HG03558 (cell line): ENCODE measurements around the gene LINGO1.

Experiments used
- ATAC-seq: cut with Tn5 transposase; IDR thresholded peaks from one replicate; pipeline ENCODE4 v1.9.1; 2021; ENCODE audit warnings: moderate number of reproducible peaks; ENCODE audit not compliant: unreplicated experiment; ENCODE audit errors: extremely low read depth

The LINGO1 gene

DNA sequence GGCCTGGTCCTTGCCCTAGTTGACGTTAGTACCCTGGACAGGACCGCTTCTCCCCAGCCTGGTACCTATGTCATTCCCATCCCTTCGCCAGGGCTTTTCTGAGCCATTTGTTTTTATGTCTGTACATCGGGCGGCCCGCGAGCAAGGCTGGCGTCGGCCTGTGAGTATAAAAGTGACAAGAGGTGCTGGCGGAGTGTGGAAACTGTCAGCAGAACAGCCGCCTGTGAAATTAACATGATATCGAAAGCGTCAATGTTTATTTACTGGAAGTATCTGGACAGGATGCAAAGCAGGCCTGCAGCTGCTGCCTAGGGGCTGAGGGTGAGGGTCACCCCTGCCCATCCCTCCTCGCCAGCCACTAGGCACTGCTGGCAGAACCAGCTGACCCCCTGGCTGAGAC lies 33.4 kb downstream of the LINGO1 start:
- ATAC-seq, result no peak

DNA sequence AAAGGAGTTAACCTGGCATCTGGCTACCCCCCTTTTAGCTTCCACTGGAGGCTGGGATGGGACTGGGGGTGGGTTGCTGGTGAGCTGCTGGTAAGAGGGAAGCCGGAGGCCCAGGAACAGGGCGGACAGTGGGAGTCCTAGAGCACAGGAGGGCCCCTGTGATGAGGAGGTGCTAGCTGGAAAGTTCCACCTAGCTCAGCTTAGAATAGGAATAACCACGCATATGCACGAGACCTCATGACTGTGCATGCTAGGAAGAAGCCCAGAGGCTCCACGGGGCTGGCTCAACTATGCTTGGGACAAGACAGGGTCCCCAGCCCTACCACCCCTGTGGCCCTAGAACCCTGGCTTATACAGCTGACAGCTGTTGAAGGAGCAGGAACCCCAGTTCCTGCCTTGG lies 34.1 kb downstream of the LINGO1 start:
- ATAC-seq, result no peak

DNA sequence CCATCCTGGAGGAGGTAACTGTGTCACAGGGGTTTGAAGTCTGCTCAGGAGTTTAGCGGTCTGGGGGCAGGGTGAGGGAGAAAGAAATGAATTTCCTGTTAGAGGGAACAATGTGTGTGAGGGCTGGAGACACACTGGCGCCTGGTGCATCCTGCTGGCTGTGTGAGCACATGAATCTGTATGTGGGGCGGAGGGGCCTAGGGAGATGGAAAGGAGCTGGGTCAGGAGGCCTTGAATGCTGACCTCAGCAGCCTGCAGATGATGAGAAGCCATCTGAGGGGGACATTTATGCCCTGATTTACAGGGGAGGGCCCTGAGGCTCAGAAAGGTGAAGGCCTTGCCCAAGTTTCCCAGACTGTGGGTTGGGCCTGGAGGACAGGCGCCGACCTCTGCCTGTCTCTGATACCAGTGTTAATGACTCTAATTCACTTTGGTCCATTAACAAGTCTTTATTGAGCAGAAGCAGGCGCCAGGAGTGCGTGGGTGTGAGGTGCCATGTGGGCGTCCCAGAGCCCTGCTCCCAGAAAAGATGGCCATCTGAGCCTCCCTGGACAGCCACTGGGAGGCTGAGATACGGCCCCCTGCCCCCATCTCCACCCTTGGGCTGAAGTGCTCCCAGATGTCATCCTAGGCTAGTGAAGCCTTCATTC lies 34.8 kb downstream of the LINGO1 start:
- no peak for ATAC-seq

DNA sequence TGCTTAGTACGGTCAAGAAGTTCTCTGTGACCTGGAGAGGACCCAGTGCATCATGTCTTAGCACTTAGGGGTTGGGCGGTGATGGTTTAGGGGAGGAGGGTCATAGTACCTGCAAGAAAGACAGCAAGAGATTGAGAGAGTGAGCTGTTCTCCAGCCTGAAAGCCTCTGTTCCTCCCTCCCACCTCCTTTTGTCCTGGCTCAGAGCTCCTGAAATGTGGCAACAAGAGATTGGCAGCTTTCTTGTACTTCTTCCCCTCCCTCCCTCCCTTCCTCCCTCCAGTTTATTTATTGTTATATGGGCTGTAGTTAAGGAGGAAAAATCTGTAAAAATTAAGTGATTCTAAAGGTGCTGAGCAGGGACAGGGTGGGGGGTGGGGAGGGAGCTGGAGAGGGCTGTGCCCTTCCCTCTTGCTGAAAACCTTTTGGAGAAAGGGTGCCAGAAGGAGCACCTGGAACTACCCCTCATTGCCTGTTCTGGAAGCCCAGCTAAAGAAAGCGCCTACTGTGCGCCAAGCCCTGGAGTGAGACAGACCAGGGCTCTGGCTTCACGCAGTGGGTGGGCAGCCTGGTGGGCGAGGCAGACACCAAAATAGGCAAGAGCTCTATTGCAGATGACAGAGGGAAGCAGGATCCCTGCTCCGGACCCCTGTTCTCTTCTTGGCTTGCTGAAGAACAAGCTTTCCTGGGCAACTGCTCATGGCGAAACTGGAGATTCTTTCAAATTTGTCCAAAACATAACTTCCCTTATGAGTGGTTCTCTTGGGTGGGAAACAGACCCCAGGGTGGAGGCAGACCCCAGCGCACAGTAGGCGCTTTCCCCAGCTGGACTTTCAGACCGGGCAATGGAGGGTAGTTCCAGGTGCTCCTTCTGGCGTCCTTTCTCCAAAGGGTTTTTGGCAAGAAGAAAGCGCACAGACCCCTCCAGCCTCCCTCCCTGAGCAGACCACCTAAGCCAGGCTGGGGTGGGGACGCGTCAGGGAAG lies 35.6 kb downstream of the LINGO1 start:
- no peak for ATAC-seq

DNA sequence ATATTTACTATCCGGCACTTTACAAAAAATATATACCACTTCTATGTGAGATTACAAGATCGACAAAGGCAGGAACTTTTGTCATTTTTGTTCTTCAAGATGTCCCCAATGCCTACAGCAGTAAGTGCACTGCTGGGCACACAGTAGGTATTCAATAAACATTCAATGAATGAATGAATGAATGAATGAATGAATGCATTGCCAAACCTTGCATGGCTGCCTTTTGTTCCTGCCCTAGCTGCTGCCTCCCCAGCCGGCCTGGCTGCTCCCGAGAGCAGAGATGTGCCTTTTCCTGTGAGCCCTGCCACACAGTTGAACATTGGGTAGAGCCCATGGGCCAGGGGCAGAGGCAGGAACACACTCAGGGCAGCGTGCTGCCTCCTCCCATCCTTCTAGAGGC lies 37.5 kb downstream of the LINGO1 start:
- no peak for ATAC-seq

DNA sequence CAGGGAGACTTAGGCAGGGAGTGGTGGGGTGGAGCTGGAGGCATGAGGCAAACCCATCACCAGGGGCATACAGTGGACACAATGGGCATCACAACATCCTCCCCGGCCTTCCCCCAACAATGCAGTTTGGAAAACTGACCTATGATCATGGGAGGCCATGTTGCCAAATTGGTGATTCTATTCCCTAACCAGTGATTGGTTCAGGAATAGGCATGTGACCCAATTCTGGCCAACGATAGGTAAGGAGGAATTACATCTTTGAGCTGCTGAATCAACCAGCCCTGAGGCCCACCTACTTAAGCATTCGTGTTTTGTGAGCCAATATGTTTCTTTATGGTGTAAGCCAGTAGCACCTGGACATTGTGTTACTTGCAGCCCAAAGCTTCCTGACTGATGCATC lies 40.0 kb downstream of the LINGO1 start:
- no peak for ATAC-seq

DNA sequence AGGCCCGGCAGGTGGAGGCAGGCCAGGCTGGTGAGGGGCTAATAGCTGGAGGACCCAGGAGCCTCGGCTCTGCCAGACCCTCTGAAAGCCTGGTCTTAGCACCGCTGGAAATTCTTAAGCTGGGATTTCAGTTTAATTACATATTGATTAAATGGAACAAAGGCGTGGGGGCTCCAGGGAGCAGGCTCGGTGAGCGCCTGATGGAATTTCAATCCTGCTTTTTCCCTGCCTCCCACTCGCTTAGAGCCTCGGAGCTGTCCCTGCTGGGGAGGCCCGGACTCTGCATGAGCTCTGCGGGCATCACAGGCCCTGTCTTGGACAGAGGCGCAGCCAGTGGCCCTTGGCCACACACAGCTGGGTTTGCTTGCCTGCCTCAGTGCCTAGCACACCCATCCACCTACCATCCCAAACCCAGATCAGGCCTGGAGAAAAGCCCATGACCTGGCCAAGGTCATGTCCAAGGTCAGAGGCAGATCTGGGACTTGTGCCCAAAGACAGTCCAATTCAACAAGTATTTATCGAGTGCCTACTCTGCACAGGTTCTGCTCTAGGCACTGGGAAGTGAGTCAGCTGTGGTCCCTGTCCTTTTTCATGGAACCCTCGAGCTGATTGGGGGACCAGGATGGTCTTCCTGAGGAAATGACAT lies 40.6 kb downstream of the LINGO1 start:
- no peak for ATAC-seq

DNA sequence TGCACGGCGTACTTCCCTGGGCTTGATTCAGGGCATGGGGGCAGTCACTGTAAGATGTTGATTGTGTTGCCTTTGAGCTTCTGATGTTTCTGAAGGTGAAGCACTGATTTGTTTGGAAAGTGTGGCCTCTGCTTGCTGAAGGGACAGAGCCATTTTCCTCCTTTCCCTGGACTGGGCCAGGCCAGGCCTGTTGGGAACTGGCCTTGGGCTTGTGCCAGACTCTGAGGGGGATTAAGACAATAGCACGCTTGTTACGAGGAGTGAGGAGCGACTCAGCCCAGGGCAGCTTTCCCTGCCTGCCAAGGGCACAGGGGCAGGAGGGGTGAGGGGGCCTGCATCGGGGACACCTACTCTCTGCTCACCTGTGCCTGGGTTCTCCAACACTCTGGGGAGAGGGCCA lies 42.9 kb downstream of the LINGO1 start:
- no peak for ATAC-seq

DNA sequence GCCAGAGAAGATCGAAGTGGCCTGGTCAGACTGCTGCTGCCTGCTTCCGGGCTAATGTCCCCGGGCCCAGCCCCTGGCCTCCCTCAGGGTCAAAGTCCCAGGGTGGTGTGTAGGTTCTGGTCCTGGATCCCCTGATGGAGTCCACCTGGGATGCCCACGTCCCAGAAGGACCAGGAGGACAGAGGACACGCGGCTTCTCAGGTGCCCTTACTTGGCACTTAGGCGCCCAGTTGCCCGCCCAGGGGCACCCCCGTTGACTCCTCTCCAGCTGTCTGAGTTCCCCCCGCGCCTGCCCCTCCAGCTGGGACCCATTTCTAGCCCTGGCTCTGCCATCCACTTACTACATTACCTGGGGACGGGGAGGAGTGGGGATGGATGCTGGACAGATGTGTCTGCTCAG lies 44.6 kb downstream of the LINGO1 start:
- ATAC-seq, result no peak

DNA sequence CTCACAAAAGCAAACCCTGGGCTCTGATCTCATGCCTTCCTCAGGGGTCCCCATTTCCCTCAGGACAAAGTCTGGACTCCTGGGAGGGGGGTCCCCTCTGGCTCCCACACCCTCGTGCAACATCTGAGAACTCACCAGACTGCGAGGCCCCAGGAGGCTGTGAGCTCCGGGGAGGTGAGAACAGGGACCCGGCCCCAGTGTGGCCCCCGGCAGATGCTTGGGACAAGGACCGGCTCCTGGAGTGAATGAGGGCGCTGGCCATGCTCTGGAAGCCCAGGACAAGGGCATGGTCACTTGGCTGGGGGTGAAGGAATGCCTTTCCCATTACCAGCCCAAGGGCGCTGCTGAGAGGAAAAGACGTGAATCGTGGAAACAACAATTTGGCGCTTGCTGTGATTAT lies 48.0 kb downstream of the LINGO1 start:
- ATAC-seq, result no peak

DNA sequence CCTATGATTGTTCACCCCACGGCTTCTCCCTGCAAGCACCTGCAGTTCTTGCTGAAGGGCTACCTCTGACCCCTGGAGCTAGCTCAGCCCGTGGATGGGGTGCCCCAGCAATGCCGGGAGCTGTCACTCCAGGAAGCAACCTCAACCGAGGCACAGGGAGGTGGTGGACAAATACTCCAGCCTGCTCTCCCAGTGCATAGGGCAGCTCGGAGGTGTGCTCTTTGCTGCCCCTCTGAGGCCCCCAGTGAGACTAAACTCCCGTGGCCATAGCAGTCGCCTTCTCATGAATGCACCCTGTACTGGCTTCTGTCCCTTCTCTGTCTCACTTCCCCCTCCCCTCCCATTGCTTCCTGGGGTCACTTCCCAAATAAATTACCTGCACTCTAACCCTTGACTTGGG lies 48.5 kb downstream of the LINGO1 start:
- no peak for ATAC-seq

DNA sequence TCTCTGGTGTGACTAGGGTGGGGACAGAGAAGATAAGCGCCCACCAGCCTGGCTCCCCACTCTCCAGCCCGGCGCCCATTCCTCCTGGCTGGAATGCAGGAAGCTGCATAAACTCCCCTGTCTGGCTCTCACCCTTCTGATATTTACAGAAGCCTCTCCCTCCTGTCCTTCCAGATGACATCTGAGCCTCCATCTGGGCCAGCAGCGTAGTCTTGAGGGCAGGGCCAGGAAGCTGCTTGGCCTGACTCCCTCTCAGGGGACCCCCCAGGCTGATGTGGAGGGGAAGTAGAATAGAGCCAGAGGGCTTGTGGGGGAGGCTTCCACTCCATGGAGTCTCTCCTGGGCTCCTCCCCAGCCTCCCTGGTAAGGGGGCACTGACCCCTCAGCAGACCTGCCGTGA lies 49.9 kb downstream of the LINGO1 start:
- no peak for ATAC-seq

DNA sequence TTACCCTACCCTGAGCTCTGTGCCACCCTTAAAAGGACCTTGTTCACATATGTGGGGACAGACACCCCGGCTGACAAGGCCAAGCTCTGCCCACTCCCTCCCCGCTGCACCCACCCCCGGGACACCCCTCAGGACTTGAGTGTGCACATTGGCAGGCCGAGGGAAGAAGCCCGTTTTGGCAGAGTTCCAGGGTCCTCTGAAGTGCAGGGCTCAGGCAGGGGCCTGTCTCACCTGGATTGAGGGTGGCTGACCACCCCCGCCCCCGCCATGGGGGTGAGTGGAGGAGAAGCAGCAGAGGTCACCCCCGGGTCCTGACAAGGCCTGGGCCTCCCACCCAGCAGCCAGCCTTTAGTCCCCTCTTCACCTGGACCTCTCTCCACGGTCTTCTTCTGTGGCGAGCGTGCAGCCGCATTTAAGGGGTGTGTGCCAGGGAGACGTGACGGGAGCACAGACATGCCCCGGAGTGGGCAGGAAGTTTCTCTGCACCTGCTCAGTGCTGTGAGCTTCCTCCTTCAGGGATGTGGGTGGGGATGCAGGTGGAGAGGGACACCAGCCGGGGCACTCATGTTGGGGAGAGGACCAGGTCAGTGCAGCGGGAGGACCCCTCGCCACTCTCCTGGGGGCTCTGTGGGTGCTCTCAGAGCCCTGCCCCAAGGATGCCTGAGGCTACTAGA lies 50.7 kb downstream of the LINGO1 start:
- no peak for ATAC-seq

DNA sequence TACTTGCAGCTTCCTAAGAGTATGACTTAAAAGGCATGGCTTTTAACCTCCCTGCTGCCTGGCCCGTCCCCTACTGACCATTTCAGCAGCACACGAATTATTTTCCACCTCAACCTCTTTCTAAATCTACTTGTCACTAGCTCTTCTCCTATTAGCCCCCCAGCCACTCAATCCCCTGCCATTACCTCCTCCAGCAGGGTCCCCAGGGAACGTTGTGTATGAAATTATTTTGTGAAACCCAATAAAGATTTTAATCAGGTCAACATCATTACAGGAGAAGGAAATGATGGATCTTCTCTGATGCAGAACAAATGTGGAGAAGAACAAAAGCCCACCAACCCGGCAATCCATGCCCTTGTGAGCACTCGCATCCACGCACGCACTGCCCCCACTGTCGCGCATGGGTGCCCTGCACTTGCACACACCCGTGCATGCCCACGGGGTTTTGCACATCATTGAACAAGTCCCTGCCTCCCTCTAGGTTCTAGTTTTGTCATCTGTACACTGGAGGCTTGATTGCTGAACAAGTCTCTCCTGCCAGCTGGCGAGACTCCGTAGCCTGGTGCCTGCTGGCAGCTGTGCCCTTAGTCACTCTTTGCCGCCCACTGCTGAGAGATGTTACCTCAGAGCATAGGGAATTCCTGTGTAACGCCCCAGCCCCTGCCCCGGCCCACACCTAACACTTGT lies 51.6 kb downstream of the LINGO1 start:
- ATAC-seq, result no peak

DNA sequence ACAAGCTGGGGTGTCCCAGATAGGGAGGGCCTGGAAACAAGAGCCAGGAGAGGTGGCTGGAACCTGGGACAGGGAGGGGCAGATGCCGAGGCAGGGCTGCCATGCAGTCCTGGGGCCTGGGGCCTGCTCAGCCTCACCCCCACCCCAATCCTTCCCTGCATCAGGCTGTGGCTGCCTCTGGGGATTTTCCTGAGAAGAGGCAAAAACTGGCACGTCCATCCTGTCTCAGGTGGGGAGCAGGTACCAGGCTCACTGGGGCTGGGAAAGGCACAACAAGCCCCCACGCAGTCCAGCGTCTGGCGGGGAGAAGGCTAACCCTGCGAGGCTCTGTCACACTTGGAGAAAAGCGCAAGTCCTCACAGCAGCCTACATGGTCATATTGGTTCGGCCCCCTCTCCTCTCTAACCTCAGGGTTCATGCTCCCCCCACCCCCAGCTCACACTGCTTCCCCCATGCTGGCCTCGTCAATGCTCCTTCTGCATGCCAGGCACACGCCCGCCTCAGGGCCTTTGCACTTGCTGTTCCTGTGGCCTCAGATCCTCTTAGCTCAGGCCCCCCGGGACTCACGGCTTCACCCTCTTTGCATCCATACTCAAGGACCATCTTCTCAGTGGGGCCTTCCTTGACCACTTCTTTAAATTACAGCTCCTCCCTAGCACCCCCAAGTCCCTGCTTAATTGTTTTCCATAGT lies 53.1 kb downstream of the LINGO1 start:
- no peak for ATAC-seq

DNA sequence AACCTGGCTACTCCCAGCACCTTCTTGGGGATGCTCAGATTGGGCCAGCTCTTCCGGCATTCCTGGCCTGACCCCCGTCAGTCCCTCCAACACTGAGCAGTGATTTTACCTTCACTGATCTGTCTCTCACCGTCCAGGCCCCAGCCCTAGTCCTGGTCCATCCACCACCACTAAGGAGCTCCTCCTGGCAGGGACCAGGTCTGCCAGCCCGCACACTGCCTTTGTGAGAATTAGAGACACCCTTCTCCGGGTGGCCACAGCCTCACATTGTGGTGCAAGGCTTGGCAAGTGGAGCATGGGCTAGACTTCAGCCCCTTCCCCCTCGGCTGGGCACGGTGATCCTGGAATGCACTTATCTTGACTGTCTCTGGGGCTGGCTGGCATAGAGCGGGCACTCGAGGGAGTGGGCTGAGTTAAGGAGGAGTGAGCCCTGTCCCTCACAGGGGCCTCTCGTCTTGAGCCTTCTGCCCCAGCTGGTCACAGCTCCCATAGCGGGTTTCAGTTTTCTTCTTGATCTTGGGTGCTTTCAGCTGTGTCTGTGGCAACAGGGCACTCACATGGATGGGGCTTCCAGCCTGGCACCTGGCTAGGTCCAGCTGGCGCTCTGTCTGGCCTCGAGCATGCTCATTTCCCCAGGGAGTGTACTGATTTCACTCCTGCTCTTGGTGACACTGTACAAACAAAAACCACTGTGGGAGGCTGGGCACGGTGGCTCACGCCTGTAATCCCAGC lies 53.9 kb downstream of the LINGO1 start:
- no peak for ATAC-seq

DNA sequence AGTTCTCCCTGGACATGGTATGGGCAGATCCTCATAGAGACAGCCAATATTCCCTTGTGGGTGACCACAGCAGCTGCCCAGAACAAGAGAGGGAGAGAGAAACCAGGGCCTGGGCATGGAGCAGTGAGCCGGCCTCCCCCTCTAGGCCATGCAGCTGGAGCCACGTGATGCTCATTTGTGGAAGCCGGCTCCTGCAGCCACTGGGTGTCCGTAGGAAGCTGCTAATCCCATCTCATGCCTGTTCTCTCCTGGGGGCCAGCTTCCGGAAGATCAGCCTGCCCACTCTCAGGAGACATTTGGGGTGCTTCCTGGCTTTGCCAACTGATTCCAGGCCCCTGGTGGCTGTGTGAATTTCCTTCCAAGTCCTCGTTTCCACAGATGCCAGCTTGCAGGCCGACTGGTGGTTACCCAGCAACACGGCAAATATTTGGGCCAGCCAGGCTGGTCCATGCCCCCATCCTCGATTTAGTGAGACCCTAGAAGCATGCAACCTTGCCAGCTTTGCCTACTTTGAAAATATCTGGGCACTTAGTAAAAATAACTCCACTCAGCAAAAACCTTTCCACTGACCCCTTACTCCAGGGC lies 55.3 kb downstream of the LINGO1 start:
- no peak for ATAC-seq

DNA sequence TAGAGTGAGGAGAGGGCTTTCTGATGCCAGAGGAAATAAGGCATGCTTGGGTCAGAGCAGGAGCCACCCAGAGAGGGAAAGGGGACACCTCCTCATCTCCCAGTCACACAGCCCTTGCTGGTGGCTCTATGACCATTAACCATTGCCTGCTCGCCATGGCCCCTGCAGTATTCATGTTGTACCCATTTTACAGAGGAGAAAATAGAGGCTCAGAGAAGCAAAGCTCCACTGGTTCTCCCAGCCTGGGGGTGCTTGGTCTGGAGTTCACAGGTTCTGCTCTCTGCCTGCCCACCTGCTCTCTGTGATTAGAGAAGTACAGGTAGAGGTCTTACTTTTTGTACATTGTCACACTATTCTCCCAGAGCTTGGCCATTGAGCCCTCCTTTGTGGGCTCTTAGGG lies 56.2 kb downstream of the LINGO1 start:
- ATAC-seq, result no peak
